ENCODE results near the gene SH2D2A.

DNA sequence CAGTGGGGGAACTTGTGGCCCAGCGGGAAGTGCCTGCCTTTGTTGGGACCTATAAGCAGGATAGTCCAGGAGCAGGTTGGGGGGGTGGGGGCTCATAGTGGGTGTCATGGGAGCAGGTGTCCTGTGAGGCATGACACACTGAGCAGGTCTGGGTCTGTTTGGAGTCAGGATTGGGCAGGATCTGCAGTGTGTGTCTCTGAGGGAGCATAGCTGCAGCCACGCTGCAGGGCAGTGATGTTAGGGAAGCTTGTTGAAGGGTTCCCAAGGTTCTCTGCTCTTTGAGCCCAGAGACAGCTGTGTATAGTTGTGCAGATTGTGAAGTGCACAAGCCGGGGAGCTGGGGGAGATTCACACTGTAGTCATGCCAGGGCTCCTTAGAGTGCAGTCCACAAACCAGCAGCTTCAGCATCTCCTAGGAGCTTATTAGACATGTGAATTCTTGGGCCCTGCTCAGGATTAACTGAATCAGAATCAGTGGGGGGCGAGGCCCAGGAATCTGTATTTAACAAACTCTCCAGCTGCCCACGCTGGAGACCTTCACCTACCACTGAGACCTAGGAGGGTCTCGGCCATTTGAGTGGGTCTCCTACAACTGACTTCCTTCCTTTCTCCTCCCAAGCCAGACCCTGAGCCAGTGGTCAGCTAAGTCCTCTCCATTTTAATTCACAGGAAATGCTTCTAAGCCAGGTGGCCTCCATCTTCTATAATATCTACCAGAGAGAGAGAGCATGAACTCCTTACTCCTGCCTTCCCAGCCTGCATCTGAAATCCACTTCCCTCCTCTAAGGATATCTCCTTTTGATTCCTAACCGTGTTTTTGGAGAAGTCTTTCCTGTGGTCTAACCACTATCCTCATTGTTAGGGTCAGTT lies 31.2 kb upstream of the SH2D2A start:
- TF ChIP-seq, protein P1, sequence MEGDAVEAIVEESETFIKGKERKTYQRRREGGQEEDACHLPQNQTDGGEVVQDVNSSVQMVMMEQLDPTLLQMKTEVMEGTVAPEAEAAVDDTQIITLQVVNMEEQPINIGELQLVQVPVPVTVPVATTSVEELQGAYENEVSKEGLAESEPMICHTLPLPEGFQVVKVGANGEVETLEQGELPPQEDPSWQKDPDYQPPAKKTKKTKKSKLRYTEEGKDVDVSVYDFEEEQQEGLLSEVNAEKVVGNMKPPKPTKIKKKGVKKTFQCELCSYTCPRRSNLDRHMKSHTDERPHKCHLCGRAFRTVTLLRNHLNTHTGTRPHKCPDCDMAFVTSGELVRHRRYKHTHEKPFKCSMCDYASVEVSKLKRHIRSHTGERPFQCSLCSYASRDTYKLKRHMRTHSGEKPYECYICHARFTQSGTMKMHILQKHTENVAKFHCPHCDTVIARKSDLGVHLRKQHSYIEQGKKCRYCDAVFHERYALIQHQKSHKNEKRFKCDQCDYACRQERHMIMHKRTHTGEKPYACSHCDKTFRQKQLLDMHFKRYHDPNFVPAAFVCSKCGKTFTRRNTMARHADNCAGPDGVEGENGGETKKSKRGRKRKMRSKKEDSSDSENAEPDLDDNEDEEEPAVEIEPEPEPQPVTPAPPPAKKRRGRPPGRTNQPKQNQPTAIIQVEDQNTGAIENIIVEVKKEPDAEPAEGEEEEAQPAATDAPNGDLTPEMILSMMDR (conservative IDR thresholded peaks at IDR 0.05): no peak
- no peak for TF ChIP-seq EZH2 (IDR thresholded peaks at IDR 0.05; ENCODE audit: low read depth)

Data from PC-9 (cell line).